ENCODE data around the gene SLC25A47. TPM values are rescaled to one million over a fixed set of nuclear protein-coding genes. Genes with fewer than 3 reads are reported as not detected.

Gene SLC25A47
- total RNA-seq, 1 experiment from 2014 or later, result not detected

DNA sequence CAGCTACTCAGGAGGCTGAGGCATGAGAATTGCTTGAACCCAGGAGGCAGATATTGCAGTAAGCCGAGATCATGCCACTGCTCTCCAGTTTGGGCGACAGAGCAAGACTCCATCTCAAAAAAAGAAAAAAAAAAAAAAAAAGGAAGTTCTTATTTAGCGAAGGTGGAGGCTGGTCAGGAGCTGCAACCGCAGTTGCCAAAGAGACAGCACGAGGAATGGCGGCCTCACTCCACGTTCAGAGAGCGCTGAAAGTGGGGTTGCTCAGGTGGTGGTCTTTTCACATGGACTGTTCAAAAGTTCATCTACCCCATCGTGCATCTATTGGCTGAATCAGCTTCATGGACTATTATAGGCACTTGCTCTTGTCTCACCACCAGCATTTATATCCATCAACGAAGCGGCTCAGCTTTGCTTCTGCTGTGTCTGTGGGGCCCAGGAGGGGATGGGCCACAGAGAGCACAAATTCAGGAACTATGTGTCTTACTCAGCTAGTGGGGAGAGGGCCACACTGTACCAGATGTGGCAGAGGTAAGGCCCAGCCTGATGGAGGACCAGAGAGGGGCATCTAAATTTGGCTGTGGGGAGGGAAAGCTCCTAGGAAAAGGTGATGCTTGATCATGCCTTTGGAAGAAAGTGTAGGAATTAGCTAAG, 27.3 kb downstream of the SLC25A47 start:
- Histone ChIP-seq H3K4me3 (ENCODE audit: low read depth in 2 of 2, low read length in 2 of 2) (no peak overlapping the region), H3K36me3 (ENCODE audit: control insufficient read depth, insufficient read depth, low read length) (no peaks in the 10 kb centered on the region; the same call in 1 of the 2 replicates), H3K9me3 (ENCODE audit: control insufficient read depth, insufficient read depth, low read depth, low read length) (no peaks in the 10 kb centered on the region), H3K27me3 (ENCODE audit: control insufficient read depth, insufficient read depth, low read length) (no peaks in the 10 kb centered on the region), H3K4me1 (ENCODE audit: control insufficient read depth, insufficient read depth, low read length) (no peaks in the 10 kb centered on the region), H3K27ac (ENCODE audit: low read length) (no peak overlapping the region)
- in situ Hi-C loops (cut with HindIII; ENCODE audit: low pct_unique_long_range_greater_than_20kb, low sequenced_read_pairs), result no loop called here
- no peak for DNase-seq (ENCODE audit: low read depth, low spot score)
- TF ChIP-seq REST (IDR thresholded peaks at IDR 0.05; ENCODE audit: insufficient read depth in 1 of 2, low read depth in 2 of 2, low read length in 1 of 2), result no peak
- no peak for TF ChIP-seq POLR2AphosphoS5 (IDR thresholded peaks at IDR 0.05; ENCODE audit: low read depth, low read length)
- TF ChIP-seq, protein P1, sequence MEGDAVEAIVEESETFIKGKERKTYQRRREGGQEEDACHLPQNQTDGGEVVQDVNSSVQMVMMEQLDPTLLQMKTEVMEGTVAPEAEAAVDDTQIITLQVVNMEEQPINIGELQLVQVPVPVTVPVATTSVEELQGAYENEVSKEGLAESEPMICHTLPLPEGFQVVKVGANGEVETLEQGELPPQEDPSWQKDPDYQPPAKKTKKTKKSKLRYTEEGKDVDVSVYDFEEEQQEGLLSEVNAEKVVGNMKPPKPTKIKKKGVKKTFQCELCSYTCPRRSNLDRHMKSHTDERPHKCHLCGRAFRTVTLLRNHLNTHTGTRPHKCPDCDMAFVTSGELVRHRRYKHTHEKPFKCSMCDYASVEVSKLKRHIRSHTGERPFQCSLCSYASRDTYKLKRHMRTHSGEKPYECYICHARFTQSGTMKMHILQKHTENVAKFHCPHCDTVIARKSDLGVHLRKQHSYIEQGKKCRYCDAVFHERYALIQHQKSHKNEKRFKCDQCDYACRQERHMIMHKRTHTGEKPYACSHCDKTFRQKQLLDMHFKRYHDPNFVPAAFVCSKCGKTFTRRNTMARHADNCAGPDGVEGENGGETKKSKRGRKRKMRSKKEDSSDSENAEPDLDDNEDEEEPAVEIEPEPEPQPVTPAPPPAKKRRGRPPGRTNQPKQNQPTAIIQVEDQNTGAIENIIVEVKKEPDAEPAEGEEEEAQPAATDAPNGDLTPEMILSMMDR (IDR thresholded peaks at IDR 0.05), result no peak
- no peak for TF ChIP-seq TCF7L2 (IDR thresholded peaks at IDR 0.05; ENCODE audit: low read depth, low read length)
- no peak for TF ChIP-seq SIN3A (IDR thresholded peaks at IDR 0.05; ENCODE audit: borderline replicate concordance, insufficient read depth, low read depth, low read length)
- POLR2A ChIA-PET, result no interaction called here
- CTCF ChIA-PET, result no interaction called here
- BruUV-seq (replicated peaks), result no TSS peak
- no peak for ATAC-seq
- intact Hi-C loops (cut with micrococcal nuclease; ENCODE audit: unreplicated experiment), result no loop called here

DNA sequence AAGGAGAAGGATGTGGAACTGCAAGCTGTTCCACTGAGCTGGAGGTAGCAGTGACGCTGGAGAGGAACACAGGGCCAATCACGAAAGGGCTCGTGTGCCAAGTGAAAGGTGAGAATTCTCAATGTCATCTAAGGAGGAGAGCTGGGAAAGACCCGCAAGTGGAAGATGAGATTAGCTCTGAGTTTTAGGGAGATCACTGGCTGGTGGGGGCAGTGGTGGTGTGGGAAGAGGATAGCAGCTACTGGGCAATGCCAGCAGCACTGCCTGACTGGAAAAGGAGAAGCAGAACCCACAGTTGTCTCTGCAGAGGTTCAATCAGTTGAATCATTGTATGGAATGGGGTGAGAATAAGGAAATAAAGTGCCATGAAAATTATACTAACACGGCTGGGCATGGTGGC, 27.8 kb downstream of the SLC25A47 start:
- no peaks in the 10 kb centered on the region for H3K27me3 ChIP-seq (ENCODE audit: control insufficient read depth, insufficient read depth, low read length)
- no peaks in the 10 kb centered on the region; the same call in 1 of the 2 replicates for H3K36me3 ChIP-seq (ENCODE audit: control insufficient read depth, insufficient read depth, low read length)
- TF ChIP-seq TCF7L2 (IDR thresholded peaks at IDR 0.05; ENCODE audit: low read depth, low read length) (no peak), REST (IDR thresholded peaks at IDR 0.05; ENCODE audit: insufficient read depth in 1 of 2, low read depth in 2 of 2, low read length in 1 of 2) (no peak), POLR2AphosphoS5 (IDR thresholded peaks at IDR 0.05; ENCODE audit: low read depth, low read length) (no peak), SIN3A (IDR thresholded peaks at IDR 0.05; ENCODE audit: borderline replicate concordance, insufficient read depth, low read depth, low read length) (no peak)
- TF ChIP-seq, protein P1 (IDR thresholded peaks at IDR 0.05), result no peak
- BruUV-seq (replicated peaks), result no TSS peak
- POLR2A ChIA-PET, result no interaction called here
- H3K9me3 ChIP-seq (ENCODE audit: control insufficient read depth, insufficient read depth, low read depth, low read length), result no peaks in the 10 kb centered on the region
- intact Hi-C loops (cut with micrococcal nuclease; ENCODE audit: unreplicated experiment) (no loop called here), in situ Hi-C loops (cut with HindIII; ENCODE audit: low pct_unique_long_range_greater_than_20kb, low sequenced_read_pairs) (no loop called here)
- no peak for DNase-seq (ENCODE audit: low read depth, low spot score)
- H3K4me3 ChIP-seq (ENCODE audit: low read depth in 2 of 2, low read length in 2 of 2), result no peak overlapping the region
- CTCF ChIA-PET, result no interaction called here
- no peak for ATAC-seq
- no peak overlapping the region for H3K27ac ChIP-seq (ENCODE audit: low read length)
- H3K4me1 ChIP-seq (ENCODE audit: control insufficient read depth, insufficient read depth, low read length), result no peaks in the 10 kb centered on the region
